Glutamatergic neuron (in vitro differentiated cells): ENCODE measurements around the gene SLC39A6. TPM values are rescaled to one million over a fixed set of nuclear protein-coding genes. Genes with fewer than 3 reads are reported as not detected.

Experiments used
- DNase-seq: peaks from one replicate; pipeline ENCODE4 v3.0.0; 2022
- H3K27ac Mint-ChIP-seq: one replicate; pipeline ENCODE4 v1.8.0; 2020; ENCODE audit warnings: mild to moderate bottlenecking, mixed read lengths, inconsistent platforms; ENCODE audit not compliant: unreplicated experiment
- H3K27me3 Mint-ChIP-seq: one replicate; pipeline ENCODE4 v1.8.0; 2020; ENCODE audit warnings: mild to moderate bottlenecking, moderate library complexity, mixed read lengths, inconsistent platforms; ENCODE audit not compliant: unreplicated experiment
- H3K36me3 Mint-ChIP-seq: one replicate; pipeline ENCODE4 v1.8.0; 2020; ENCODE audit warnings: mild to moderate bottlenecking, mixed read lengths, inconsistent platforms; ENCODE audit not compliant: unreplicated experiment
- H3K4me1 Mint-ChIP-seq: one replicate; pipeline ENCODE4 v1.8.0; 2020; ENCODE audit warnings: mild to moderate bottlenecking, low read depth, mixed read lengths, inconsistent platforms; ENCODE audit not compliant: unreplicated experiment
- H3K4me3 Mint-ChIP-seq: one replicate; pipeline ENCODE4 v1.8.0; 2020; ENCODE audit warnings: mild to moderate bottlenecking, mixed read lengths, inconsistent platforms; ENCODE audit not compliant: unreplicated experiment
- H3K9me3 Mint-ChIP-seq: one replicate; pipeline ENCODE4 v1.8.0; 2020; ENCODE audit warnings: mild to moderate bottlenecking, moderate library complexity, mixed read lengths, inconsistent platforms; ENCODE audit not compliant: unreplicated experiment
- CTCF ChIP-seq: fragments of 200-600 bp; sonication (generic); IDR thresholded peaks from one replicate; pipeline ENCODE4 v1.5.0; 2021; ENCODE audit not compliant: partially characterized antibody, unreplicated experiment
- total RNA-seq: library from RNA; stranded (reverse); fragmentation: NEBNext Ultra II Directional; extraction: Animal tissue kit (Norgen Biotek cat#: 25700); gene quantifications from one replicate; pipeline ENCODE4 v1.2.1, GENCODE V29; 2021; ENCODE audit not compliant: unreplicated experiment

Gene SLC39A6
- total RNA-seq, 1 donor from 2014 or later, result 113 TPM

GRCh38 chr18:36153203-36153602 lies 24.1 kb upstream of the SLC39A6 start:
- Mint-ChIP-seq H3K27ac (no peak overlapping the region), H3K27me3 (no peaks in the 10 kb centered on the region), H3K36me3 (no peaks in the 10 kb centered on the region), H3K9me3 (no peaks in the 10 kb centered on the region), H3K4me3 (no peak overlapping the region), H3K4me1 (no peaks in the 10 kb centered on the region)
- no peak for DNase-seq
- TF ChIP-seq CTCF, result no peak

- no peak overlapping the region for H3K27ac Mint-ChIP-seq
Observed at GRCh38 chr18:36152781-36153180, 23.6 kb upstream of the SLC39A6 start.

GRCh38 chr18:36149514-36150289 lies 20.6 kb upstream of the SLC39A6 start:
- H3K9me3 Mint-ChIP-seq, result no peaks in the 10 kb centered on the region

More at GRCh38 chr18:36152781-36153180, 23.6 kb upstream of the SLC39A6 start:
- H3K9me3 Mint-ChIP-seq, result no peaks in the 10 kb centered on the region
- H3K36me3 Mint-ChIP-seq, result no peaks in the 10 kb centered on the region
- TF ChIP-seq CTCF, result no peak
- no peak for DNase-seq
- no peaks in the 10 kb centered on the region for H3K4me1 Mint-ChIP-seq
- H3K4me3 Mint-ChIP-seq, result no peak overlapping the region
- H3K27me3 Mint-ChIP-seq, result no peaks in the 10 kb centered on the region

GRCh38 chr18:36143391-36143790 lies 14.3 kb upstream of the SLC39A6 start:
- TF ChIP-seq CTCF, result no peak
- Mint-ChIP-seq H3K36me3 (no peaks in the 10 kb centered on the region), H3K9me3 (no peaks in the 10 kb centered on the region), H3K27me3 (peaks cover 2% of the 10 kb centered on the region), H3K27ac (no peak overlapping the region), H3K4me1 (no peaks in the 10 kb centered on the region), H3K4me3 (no peak overlapping the region)
- DNase-seq, result no peak

More at GRCh38 chr18:36149514-36150289, 20.6 kb upstream of the SLC39A6 start:
- no peaks in the 10 kb centered on the region for H3K36me3 Mint-ChIP-seq
- no peak for TF ChIP-seq CTCF
- no peak overlapping the region for H3K4me3 Mint-ChIP-seq
- H3K4me1 Mint-ChIP-seq, result no peaks in the 10 kb centered on the region
- peaks cover 2% of the 10 kb centered on the region for H3K27me3 Mint-ChIP-seq
- DNase-seq, result no peak
- H3K27ac Mint-ChIP-seq, result no peak overlapping the region

- no peak overlapping the region for H3K4me3 Mint-ChIP-seq
- TF ChIP-seq CTCF, result no peak
- no peaks in the 10 kb centered on the region for H3K9me3 Mint-ChIP-seq
- no peak for DNase-seq
- peaks cover 2% of the 10 kb centered on the region for H3K27me3 Mint-ChIP-seq
- H3K4me1 Mint-ChIP-seq, result no peaks in the 10 kb centered on the region
- no peaks in the 10 kb centered on the region for H3K36me3 Mint-ChIP-seq
- no peak overlapping the region for H3K27ac Mint-ChIP-seq
Observed at GRCh38 chr18:36142751-36143150, 13.6 kb upstream of the SLC39A6 start.
